GM12872 (cell line): ENCODE measurements around the gene MYO1E.

Experiments
- CTCF ChIP-seq: IDR thresholded peaks from 3 replicates; pipeline ENCODE4 v1.5.1; 2011; ENCODE audit warnings: low read depth, mild to moderate bottlenecking, low read length, moderate library complexity; ENCODE audit not compliant: insufficient read depth

MYO1E gene

GRCh38 chr15:59347915-59348314, 24.8 kb downstream of the MYO1E start:
- no peak for TF ChIP-seq CTCF

GRCh38 chr15:59346951-59347350, 25.7 kb downstream of the MYO1E start:
- TF ChIP-seq CTCF, result no peak

- no peak for TF ChIP-seq CTCF
Measured at GRCh38 chr15:59345326-59345725, 27.3 kb downstream of the MYO1E start.

- no peak for TF ChIP-seq CTCF
Measured at GRCh38 chr15:59344311-59344710, 28.4 kb downstream of the MYO1E start.

GRCh38 chr15:59340325-59340724, 32.3 kb downstream of the MYO1E start:
- no peak for TF ChIP-seq CTCF

GRCh38 chr15:59339252-59339672, 33.4 kb downstream of the MYO1E start:
- no peak for TF ChIP-seq CTCF

- TF ChIP-seq CTCF, result no peak
Measured at GRCh38 chr15:59338414-59338813, 34.3 kb downstream of the MYO1E start.
